GM18867 (cell line): ENCODE measurements around the gene PMIS2.

Experiments
- ATAC-seq: cut with Tn5 transposase; IDR thresholded peaks from one replicate; pipeline ENCODE4 v1.9.1; 2021; ENCODE audit warnings: mild to moderate bottlenecking, moderate library complexity; ENCODE audit not compliant: unreplicated experiment

The PMIS2 gene

DNA sequence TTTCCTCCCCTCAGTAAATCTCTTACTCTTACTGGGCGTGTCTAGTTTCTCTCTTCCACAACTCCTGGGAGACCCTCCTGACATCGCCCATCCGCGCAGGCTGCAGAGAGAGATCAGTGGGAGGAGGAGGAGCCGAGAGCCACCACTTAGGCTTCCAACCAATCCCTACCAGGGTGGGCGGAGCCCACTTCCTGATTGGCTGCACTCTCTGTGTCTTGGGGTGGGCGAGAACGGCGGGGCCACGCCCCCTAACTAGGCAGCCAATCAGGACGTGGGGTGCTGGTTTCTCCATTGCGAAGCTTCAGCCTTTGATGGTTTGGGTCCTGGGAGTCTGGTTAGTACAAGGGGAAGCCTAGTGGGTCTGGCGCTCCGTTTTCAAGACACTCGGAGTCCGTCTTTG is at the start of gene PMIS2:
Gene PMIS2, plus strand, starts transcription at position 326 of the 400 bp plus-strand sequence. CDS start 87 bp downstream, outside the sequence.
- no peak for ATAC-seq

DNA sequence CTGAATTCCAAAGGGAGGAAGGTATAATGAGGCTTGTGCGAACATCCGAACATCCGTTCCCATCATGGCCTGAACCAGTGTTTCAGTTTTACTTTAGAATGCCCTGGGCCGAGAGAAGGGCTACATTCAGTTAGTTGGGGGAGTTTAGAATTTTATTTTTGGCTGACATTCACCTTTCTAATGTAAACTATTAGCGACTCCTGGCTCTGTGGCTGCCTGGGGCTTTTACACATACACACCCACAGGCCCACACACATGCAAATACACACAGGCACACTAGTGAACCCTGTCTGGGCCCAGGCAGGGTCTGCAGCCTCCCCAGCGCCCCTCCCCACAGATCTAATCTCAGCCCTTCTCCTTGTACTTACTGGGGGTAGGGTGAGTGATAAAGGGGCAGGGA is 46.7 kb upstream of the PMIS2 start:
- ATAC-seq: no peak

DNA sequence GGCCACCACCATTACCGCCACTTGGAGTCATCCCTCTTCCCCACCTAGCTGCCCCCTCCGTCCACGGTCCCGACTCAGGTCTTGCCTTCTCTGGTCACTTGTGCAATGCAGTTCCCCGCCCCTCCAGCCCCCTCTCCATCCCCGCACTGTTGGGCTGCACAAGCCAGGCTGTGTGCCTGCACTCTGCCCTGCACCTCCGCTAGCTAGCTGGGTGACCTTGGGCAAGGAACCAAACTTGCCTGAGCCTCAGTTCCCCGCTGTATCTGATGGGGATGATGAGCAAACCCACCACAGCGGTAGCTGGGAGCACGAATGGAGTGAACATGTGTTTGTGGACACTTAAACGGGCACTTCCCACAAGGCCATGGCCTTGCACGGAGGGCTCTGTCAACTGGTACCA is 46.1 kb upstream of the PMIS2 start:
- ATAC-seq: no peak

DNA sequence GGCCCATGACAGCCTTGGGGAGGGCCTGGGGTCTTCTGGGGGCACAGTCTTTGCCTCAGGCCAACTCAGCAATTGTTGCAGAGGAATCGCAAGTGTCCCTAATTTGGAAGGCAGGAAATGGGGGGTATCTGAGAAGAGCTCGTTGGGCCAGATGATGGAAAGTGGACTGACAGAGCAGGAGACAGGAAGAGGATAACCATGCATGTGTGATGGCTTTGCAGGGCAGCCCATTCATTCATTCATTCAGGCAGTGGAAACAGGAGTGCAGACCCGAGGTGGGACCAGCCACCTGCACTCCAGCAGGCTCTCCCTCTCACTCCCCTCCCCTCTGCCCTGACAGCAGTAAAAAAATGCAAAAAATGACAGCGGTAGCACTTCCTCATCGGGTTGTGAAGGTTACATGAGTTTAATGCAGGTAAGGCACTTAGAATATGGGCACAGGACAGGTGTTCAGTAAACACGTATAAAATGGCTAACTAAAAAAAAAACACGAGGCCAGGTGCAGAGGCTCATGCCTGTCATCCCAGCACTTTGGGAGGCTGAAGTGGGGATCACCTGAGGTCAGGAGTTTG is 45.5 kb upstream of the PMIS2 start:
- no peak for ATAC-seq

DNA sequence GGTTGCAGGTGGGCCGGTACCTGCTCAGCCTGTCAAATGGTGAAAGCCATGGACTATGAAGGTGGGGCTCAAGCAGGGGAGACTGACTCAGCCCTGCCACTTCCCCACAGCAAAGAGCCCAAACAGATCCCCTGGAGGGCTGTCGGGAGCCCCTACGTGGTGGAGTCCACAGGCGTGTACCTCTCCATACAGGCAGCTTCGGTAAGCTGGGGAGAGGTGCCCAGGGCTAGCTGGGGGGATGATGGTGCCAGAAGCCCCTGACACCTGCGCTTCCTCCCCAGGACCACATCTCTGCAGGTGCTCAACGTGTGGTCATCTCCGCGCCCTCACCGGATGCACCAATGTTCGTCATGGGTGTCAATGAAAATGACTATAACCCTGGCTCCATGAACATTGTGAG is 43.8 kb upstream of the PMIS2 start:
- no peak for ATAC-seq

DNA sequence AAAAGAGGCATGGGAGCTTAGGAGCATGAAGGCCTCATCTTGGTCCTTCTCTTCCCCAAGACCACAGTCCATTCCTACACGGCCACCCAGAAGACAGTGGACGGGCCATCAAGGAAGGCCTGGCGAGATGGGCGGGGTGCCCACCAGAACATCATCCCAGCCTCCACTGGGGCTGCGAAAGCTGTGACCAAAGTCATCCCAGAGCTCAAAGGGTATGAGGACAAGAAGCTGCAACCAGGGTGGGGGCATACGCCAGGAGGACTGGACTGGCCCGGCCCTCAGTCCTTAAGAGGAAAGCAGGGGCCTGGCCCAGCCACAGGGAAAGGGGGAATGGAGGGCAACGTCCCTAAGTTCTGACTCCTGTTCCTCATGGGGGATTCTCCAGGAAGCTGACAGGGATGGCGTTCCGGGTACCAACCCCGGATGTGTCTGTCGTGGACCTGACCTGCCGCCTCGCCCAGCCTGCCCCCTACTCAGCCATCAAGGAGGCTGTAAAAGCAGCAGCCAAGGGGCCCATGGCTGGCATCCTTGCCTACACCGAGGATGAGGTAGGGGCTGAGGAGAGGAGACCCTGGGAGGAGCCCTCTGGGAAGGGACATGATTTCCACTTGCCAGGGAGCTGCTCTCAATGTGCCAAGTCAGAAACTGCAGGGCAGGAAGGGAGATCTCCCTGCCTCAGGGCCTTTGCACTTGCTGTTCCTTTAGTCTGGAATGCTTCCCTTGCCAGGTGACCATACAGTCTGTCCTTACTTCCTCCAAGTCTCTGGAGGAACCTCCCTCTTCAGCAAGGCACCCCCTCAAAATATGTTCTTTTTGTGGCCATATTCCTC is 42.5 kb upstream of the PMIS2 start:
- ATAC-seq: no peak

DNA sequence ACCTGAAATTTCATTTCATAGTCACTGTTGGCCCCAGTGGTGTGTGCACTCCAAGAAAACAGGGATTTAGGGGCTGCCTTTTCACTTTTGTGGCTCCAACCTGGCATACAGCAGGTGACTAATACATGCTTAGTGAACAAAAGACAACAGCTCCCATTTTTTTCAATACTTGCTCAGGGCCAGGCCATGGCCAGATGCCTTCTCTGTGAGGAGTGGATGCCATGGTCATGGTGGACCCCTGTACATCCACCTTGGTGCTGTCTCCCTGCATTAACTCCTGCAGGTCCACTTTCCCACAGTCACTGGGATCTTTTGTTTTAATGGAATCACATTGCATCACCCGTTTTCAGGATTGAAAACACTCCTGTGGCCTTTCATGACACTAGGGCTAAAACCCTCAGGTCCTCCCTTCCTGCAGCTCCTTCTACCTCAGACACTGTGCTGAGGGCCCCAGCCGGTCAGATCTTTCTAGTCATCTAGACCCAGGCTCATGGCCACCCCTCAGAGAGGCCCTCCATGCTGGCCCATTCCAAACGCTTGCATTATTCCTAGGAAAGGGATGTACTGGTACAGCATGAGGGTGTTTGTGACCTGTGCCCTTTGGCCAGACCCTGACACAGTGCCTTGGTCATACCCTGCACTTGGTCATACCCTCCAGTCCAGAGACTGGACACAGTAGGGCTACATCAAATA is 41.7 kb upstream of the PMIS2 start:
- no peak for ATAC-seq

DNA sequence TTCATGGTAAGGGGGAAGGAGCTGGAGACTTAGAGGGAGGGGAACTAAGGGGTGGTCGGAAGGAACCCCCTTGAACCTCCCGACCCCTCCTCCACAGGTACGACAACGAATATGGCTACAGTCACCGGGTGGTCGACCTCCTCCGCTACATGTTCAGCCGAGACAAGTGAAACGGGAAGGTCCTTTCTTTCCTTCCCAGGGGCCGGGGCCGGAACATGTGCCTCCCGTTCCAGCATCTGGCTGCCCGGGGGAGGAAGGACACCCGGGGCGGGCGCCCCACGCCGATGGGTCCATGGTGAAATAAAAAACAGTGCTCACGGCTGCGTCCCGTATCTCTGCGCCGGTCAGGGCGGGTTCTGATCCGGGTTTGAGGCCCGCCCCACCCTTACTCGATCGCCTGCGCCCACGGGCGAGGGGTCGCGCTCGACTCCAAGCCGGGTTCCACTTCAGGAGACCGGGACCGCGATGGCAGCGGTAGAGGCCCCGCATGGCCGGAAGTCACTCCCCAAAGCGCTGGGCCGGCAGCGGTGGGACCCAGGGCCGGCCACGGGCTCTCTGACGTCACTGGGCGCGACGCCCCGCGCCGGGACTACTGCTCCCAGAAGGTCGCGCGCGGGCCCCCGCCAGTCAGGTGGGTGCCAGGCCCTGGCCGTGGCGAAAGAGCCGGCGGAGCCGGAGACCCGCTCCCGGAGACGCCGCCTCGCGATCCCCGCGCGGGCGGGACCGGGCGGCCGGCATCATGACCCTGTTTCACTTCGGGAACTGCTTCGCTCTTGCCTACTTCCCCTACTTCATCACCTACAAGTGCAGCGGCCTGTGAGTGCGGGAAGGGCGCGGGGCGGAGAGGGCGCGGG is 40.7 kb upstream of the PMIS2 start, which contains the start of gene TMEM147:
Gene TMEM147, plus strand, starts transcription at position 626 of the 854 bp plus-strand sequence. Its CDS starts 114 bp downstream, at position 740.
- ATAC-seq: peak; percentile 82

DNA sequence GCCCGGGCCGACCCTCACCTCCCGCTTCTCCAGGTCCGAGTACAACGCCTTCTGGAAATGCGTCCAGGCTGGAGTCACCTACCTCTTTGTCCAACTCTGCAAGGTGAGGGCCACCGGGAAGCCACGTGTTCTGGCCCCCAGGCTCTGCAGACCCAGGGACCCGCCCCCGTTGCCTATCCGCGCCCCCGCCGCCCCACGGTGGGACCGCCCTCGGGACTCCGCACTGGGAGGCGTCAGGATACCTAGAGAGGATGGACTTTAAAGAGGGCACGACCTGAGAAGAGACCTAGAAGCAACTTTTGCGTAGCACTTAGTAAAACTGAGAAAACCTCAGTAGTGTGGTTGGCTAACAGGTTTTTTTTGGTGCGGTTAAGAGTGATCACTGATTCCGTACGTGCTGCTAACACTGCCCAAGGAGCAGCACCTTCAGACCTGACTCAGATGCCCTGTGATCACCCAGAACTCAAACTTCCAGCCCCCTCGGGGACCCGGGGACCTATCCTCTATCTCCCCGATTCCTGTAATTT is 40.1 kb upstream of the PMIS2 start:
- peak; percentile 47 for ATAC-seq

DNA sequence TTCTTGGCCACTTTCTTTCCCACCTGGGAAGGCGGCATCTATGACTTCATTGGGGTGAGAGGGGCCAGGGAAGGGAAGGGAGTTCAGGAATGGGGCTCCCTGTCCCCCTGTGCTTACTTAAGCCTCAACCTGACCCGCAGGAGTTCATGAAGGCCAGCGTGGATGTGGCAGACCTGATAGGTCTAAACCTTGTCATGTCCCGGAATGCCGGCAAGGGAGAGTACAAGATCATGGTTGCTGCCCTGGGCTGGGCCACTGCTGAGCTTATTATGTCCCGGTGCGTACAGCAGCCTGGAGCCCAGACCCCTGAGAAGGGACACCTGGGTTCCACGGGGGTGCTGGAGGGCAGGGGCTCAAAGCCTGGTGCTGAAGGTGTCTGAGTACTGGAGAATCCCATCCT is 39.4 kb upstream of the PMIS2 start:
- no peak for ATAC-seq

DNA sequence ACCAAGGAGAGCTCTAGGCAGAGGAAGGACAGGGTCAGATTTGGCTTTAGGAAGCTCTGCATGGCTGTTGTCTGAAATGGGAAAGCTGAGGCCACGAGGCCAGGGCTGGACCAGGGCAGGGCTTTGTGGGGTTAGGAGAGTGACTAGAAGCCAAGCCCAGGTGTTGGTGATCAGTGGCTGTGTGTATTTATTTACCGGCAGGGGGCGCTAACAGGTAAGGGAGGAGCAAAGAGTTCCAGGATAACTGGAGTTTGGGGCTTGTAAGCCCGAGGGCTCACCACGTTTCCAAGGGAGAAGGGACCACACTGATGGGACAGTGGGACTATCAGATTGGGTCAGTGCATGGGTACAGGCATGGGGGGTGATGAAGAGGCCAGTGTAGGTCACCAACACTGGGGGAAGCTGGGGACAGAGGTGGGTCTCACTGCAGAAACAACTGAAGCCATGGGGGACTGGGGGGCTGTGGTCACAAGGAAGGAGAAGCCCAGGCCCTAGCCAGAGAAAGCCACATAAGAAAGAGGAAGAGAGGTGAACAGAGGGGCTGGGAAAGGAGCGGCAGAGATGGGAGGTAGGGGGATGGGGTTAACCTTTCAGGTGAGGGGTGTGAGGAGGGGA is 36.7 kb upstream of the PMIS2 start:
- ATAC-seq: no peak

DNA sequence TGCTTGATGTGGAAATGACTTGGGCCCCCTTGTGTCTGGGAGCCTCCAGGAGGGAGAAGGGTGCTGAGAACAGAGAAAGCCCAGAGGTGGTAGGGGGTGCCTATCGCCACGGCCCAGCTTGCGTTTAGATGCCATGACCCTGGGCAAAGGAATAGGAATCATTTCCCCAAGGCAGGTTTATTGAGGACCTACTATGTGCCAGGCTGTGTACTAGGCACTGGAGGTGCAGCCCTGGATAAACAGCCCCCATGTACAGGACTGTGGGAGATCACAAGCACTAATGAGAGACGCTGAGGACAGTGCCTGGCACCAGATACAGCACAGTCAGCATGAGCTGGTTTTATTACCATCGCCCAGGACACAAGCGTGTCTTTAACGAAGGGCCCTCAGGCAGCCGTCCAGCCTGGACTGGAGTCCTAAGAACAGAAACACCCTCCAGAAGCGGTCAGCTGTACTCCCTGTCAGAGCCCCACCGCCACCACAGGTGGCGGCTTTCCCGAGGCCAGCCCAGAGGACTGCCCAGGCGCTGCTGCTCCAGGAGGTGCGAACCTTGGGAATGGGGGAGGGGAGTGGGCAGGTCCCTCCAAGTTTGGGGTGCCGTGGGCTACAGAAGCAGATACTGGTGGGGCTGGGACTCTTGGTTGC is 36.0 kb upstream of the PMIS2 start:
- ATAC-seq: no peak

DNA sequence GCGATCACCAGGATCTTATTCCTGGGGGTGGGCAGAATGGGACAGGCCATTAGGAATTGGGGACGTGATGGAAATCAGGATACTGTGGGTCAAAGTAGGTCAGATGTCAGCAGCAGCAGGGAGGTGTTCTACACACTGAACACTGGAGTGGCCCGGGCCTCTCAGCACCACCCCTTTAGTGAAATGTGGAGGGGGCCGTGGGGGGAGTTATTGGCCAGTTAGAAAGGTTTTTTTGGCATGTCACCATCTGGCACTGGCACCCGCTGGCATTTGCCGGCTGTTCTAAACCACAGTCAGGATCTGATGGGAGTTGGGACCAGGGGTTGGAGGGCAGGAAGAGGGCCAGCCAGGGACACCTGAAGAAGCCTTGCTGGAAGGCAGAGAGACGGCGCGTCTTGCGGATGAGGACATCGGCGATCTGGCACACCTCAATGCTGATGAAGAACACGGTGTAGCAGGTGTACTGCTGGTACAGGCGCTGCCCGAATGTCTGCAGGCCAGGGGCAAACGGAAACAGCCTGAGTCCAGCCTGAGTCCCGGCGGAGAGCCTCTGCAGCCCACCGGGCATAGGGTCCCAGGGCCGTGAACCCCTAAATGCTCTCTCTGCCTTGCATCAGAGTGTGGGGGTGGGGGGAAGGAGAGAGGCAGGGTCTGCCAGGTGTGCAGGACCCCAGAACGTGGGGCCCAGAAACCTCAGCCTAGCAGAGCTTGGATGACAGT is 34.7 kb upstream of the PMIS2 start:
- ATAC-seq: no peak

DNA sequence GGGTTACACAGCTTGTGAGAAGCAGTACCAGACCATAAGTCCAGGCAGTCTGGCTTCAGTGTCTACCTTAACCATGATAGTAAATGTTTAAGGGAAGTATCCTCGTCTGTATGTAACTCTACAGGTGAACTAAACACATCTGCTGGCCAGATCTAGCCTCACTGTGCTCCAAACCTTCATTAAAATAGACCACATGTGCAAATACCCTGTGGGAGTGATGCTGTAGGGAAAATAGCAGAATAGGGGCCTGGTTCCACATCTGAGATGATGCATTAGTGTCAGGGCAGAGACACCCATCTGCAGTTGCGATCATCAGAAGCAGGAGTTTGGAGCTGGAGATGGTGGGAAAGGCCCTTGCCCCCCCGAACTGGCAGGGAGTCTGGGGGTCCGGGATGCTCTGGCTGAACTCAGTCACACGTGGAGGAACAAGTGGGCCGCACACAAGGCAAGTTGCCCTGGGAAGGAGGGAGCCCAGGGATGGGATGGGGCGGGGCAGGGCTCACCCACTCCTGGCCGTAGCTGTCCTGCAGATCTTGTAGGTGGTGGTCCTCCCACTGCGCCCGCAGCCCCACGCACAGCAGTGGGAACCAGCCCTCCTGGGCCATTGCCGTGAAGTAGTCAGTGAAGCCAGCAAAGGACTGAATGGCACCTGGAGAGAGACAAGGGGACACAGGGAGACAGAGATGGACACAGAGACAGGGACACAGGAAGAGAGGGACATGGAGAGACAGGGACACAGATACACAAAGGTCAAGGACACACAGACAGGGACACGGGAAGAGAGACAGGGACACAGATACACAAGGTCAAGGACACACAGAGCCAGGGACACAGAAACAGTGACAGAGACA is 33.2 kb upstream of the PMIS2 start:
- ATAC-seq: no peak

DNA sequence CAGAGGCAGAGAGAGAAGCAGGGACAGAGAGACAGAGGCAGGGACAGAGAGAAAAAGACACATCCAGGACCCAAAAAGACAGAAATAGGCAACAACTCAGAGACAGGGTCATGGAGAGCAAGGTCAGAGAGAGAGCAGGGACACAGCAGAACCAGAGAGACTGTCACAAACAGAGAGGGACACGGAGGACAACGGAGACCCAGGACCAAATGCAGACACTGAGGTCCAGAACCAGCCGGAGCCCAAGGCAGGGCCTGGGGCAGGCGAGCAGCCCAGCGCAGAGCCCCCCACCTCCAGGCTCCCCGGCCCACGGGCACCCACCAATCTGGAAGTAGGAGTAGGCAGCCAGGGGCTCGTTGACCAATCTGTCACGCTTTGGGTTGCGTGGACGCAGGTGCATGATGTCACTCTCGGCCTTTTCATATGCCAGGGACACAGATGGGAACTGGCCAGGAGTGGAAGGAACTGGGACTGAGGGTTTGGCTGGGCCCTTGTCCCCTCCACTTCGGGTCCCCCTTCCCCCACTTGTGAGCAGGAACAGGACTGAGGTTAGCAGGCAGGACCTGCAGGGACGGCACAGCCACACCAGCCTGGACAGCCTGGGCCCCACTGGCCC is 32.5 kb upstream of the PMIS2 start:
- no peak for ATAC-seq

DNA sequence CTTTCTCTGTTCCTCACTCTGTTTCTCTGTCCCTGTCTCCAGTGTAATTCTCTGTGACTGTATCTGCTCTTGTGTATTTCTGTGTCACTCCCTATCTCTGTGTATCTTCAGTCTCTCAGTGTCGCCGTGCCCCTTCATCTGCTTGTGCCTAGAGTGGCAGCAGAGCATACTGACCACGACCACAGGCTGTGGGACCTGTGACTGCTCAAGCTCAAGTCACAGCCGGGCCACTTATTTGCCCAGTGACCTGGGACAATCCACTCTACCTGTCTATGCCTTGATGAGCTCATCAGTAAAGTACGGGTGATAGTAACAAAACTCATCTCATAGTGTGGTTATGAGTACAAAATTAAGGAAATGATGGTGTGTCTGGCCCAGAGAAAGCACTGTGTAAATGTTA is 31.9 kb upstream of the PMIS2 start:
- ATAC-seq: no peak

DNA sequence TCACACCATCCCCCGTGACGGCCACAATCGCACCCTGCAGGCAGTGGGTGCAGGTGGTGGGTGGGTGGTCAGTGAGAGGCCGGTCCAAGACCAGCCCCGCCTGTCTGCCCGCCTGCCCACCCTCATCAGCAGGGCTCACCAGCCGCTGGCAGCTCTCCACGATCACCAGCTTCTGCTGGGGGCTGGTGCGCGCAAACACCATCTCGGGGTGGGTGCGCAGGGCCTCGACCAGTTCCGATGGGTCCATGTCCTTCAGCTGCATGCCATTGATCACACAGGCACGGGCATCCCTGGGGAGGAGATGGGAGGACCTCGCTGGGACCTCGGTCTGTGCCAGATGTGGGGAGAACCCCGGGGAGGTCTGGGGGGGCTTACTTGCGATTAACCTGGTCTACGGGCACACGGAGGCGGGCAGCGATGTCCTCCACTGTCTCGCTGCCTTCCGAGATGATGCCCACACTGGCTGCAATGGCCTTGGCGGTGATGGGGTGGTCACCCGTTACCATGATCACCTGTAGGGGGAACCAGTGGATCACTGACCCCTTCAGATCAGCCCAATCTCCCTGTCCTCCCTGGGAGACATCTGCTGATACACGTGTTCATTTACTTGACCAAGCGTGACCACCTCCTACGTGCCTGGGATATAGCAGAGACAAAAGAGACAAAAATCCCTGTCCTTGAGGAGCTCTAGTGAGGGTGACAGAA is 30.5 kb upstream of the PMIS2 start:
- ATAC-seq: no peak
